AG09309 (cell line): ENCODE measurements around the gene TUBB1.

ENCODE experiments used
- DNase-seq: peaks from one replicate; pipeline ENCODE4 v3.0.0-alpha.2; 2010; ENCODE audit warnings: low read depth
- H3K4me3 ChIP-seq: 2 replicates; pipeline ENCODE4 v1.5.1; 2011; ENCODE audit warnings: mild to moderate bottlenecking, low read depth, low read length, moderate library complexity; ENCODE audit not compliant: control insufficient read depth
- TF ChIP-seq, protein P1 (sequence below): IDR thresholded peaks from 2 replicates; pipeline ENCODE4 v1.5.1; 2011; ENCODE audit warnings: mild to moderate bottlenecking, low read depth, low read length, inconsistent platforms; ENCODE audit not compliant: insufficient read depth, control insufficient read depth; ENCODE audit errors: missing control alignments

The TUBB1 gene

DNA sequence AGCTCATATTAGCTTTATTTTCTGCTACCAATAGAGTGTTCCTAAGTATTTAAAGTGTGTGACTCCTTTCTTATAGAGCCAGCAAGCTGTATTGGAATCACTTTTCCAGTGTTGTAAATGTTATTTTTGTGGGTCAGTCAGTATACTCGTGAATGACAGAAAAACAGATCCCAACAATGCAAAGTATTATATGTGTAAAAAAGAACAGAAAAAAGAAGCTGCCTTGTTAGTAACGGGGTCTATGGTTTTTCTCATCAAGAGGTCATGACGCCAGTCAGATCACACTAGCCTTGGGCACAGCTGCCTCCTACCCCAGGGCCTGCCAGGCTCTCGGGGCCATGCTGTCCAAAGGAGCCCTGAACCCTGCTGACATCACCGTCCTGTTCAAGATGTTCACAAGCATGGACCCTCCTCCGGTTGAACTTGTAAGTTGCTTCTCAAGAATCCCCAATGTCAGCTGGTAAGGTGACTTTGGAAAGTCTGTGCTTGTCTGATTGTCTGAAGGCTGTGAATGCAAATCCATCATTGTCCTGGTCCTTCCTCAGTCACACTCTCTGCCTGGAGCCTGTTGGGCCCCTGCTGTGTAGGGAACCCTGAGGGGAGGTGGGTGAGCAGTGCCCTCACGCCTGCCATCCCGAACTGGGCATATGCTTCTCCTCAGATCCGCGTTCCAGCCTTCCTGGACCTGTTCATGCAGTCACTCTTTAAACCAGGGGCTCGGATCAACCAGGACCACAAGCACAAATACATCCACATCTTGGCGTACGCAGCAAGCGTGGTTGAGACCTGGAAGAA lies 28.4 kb upstream of the TUBB1 start:
- no peak overlapping the region for H3K4me3 ChIP-seq
- DNase-seq, result no peak
- TF ChIP-seq, protein P1, sequence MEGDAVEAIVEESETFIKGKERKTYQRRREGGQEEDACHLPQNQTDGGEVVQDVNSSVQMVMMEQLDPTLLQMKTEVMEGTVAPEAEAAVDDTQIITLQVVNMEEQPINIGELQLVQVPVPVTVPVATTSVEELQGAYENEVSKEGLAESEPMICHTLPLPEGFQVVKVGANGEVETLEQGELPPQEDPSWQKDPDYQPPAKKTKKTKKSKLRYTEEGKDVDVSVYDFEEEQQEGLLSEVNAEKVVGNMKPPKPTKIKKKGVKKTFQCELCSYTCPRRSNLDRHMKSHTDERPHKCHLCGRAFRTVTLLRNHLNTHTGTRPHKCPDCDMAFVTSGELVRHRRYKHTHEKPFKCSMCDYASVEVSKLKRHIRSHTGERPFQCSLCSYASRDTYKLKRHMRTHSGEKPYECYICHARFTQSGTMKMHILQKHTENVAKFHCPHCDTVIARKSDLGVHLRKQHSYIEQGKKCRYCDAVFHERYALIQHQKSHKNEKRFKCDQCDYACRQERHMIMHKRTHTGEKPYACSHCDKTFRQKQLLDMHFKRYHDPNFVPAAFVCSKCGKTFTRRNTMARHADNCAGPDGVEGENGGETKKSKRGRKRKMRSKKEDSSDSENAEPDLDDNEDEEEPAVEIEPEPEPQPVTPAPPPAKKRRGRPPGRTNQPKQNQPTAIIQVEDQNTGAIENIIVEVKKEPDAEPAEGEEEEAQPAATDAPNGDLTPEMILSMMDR, result no peak

DNA sequence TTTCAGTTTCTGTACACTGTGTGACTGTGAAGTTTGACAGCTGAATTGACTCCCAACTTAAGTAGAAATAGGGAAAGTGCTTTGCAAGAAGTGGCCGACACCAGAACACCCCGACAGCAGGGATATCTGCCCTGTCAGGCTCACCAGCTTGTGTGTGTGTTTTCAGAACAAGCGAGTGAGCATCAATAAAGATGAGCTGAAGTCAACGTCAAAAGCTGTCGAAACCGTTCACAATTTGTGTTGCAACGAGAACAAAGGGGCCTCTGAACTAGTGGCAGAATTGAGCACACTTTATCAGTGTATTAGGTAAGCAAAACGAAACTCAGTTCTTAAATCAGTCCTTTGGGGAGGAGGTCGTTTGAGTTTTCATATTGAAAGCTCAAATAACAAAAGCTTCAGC lies 27.5 kb upstream of the TUBB1 start:
- TF ChIP-seq, protein P1, result no peak
- no peak for DNase-seq
- no peak overlapping the region for H3K4me3 ChIP-seq

DNA sequence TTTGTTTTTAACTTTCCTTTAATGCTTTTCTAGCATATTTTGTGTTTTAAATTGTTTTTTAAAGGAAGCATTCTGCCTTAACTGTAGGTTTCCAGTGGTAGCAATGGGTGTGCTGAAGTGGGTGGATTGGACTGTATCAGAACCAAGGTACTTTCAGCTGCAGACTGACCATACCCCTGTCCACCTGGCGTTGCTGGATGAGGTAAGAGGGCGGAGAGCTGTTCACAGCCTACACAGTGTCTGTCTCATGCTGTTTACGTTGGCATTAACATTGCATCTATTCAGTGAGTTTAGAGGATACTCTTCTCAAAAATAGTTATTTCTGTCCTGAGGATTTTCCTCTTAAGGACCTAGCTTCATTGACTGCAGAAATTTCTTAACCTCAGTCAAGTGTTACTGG lies 26.3 kb upstream of the TUBB1 start:
- DNase-seq, result no peak
- TF ChIP-seq, protein P1, result no peak
- no peak overlapping the region for H3K4me3 ChIP-seq

DNA sequence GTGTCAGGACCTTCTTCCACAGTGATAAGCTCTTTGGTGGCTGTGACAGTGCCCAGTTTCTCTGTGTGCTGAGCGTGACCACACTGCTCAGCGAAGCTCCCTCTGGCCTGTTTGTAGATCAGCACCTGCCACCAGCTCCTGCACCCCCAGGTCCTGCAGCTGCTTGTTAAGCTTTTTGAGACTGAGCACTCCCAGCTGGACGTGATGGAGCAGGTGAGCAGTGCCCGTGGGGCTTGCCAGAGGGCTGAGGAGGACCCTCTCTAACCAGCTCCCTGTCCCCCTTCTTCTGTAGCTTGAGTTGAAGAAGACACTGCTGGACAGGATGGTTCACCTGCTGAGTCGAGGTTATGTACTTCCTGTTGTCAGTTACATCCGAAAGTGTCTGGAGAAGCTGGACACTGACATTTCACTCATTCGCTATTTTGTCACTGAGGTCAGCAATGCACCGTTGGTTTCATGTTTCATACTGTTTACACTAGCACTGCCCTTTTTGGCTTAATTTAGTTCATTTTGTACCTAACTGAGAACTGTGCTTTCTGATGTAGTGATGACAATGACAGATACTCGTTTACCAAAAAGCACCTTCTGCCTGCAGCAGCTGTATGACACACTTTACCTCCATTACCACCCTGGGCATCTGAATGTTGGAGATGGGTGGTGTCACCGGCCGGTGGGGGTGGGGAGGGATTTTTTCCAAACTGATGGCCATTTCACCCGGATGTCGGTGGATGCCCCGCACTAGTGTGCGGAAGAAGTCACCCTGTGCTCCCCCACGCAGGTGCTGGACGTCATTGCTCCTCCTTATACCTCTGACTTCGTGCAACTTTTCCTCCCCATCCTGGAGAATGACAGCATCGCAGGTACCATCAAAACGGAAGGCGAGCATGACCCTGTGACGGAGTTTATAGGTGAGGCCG lies 25.6 kb upstream of the TUBB1 start:
- DNase-seq, result no peak
- TF ChIP-seq, protein P1, result no peak
- H3K4me3 ChIP-seq, result no peak overlapping the region

DNA sequence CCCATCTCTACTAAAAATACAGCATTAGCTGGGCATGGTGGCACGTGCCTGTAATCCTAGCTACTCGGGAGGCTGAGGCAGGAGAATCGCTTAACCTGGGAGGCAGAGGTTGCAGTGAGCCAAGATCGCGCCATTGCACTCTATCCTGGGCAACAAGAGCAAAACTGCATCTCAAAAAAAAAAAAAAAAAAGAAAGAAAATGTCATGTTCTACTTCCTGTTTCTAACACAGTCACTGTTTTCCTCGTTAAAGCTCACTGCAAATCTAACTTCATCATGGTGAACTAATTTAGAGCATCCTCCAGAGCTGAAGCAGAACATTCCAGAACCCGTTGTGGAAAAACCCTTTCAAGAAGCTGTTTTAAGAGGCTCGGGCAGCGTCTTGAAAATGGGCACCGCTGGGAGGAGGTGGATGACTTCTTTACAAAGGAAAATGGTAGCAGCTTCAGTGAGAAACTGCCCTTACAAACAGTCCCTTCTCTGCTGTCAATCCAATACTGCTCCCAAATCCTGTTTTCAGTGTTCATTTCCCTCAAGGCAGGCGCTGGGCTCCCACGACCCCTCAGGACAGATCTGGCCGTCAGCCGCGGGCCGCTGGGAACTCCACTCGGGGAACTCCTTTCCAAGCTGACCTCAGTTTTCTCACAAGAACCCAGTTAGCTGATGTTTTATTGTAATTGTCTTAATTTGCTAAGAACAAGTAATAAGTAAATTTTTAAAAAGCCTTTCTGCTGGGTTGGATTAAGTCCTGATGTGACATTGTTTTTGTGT lies 24.7 kb upstream of the TUBB1 start:
- TF ChIP-seq, protein P1, result no peak
- no peak for DNase-seq
- H3K4me3 ChIP-seq, result no peak overlapping the region
